Activated B cell treated with CpG ODN at 0.5 μM for 24 hours (primary cell): Measurements from ENCODE around the gene ASCL2. TPM values are rescaled to one million over a fixed set of nuclear protein-coding genes. Genes with fewer than 3 reads are reported as not detected.

Experiments used
- ATAC-seq: fragments of 200-7000 bp; cut with Tn5 transposase; one replicate; pipeline ENCODE4 v1.10.0; 2021; ENCODE audit warnings: low read depth, mild to moderate bottlenecking, moderate library complexity
- CTCF ChIA-PET: fragments of 350-600 bp; sonication (Branson Sonifier 250); formaldehyde crosslinking; loops from one replicate; lab custom pipeline; 2021; ENCODE audit warnings: antibody characterized with exemption; lab: Charles Lee
- POLR2A ChIA-PET: fragments of 350-600 bp; sonication (Branson Sonifier 250); formaldehyde crosslinking; loops from one replicate; lab custom pipeline; 2021; ENCODE audit warnings: antibody characterized with exemption; lab: Charles Lee
- DNase-seq: peaks from one replicate; pipeline ENCODE4 v3.0.0; 2022
- H3K27ac Mint-ChIP-seq: one replicate; pipeline ENCODE4 v1.8.0; 2020; ENCODE audit warnings: mixed read lengths
- H3K27me3 Mint-ChIP-seq: one replicate; pipeline ENCODE4 v1.8.0; 2021; ENCODE audit warnings: mixed read lengths
- H3K36me3 Mint-ChIP-seq: one replicate; pipeline ENCODE4 v1.8.0; 2021; ENCODE audit warnings: low read depth, mixed read lengths
- H3K4me1 Mint-ChIP-seq: one replicate; pipeline ENCODE4 v1.8.0; 2021; ENCODE audit warnings: mixed read lengths
- H3K4me3 Mint-ChIP-seq: one replicate; pipeline ENCODE4 v1.8.0; 2020; ENCODE audit warnings: mild to moderate bottlenecking, mixed read lengths
- H3K9me3 Mint-ChIP-seq: one replicate; pipeline ENCODE4 v1.8.0; 2020; ENCODE audit warnings: mixed read lengths
- CTCF ChIP-seq: fragments of 200-600 bp; IDR thresholded peaks from one replicate; pipeline ENCODE4 v1.8.0; 2022; ENCODE audit warnings: antibody characterized with exemption, mild to moderate bottlenecking
- intact Hi-C: fragments of 100-400 bp; cut with micrococcal nuclease; formaldehyde crosslinking; loops from one replicate; pipeline ENCODE4 v1.15.1; 2024
- total RNA-seq: library from RNA; stranded (reverse); gene quantifications from 2 replicates; pipeline ENCODE4 v1.2.3, GENCODE V29; 2022

The ASCL2 gene
- total RNA-seq, 1 donor from 2014 or later: 1.3 TPM

GRCh38 chr11:2249189-2249916 lies 21.0 kb downstream of the ASCL2 start:
- no peak for DNase-seq
- H3K9me3 Mint-ChIP-seq: no peaks in the 10 kb centered on the region
- no peak for TF ChIP-seq CTCF
- ChIA-PET POLR2A (no interaction called here), CTCF (no interaction called here)
- peaks cover 11% of the 10 kb centered on the region for H3K27me3 Mint-ChIP-seq
- intact Hi-C loops: no loop called here
- H3K4me3 Mint-ChIP-seq: no peak overlapping the region
- ATAC-seq: no peak
- no peaks in the 10 kb centered on the region for H3K36me3 Mint-ChIP-seq
- no peaks in the 10 kb centered on the region for H3K4me1 Mint-ChIP-seq
- no peak overlapping the region for H3K27ac Mint-ChIP-seq

- intact Hi-C loops: no loop called here
- H3K36me3 Mint-ChIP-seq: no peaks in the 10 kb centered on the region
- no peak for TF ChIP-seq CTCF
- no peaks in the 10 kb centered on the region for H3K4me1 Mint-ChIP-seq
- CTCF ChIA-PET: no interaction called here
- no peak overlapping the region for H3K27ac Mint-ChIP-seq
- H3K27me3 Mint-ChIP-seq: peaks cover 16% of the 10 kb centered on the region
- no peaks in the 10 kb centered on the region for H3K9me3 Mint-ChIP-seq
- DNase-seq (no peak), ATAC-seq (no peak)
- H3K4me3 Mint-ChIP-seq: no peak overlapping the region
- POLR2A ChIA-PET: no interaction called here
Measured at GRCh38 chr11:2248762-2249161, 21.6 kb downstream of the ASCL2 start.

GRCh38 chr11:2248242-2248641 lies 22.1 kb downstream of the ASCL2 start:
- CTCF ChIA-PET: no interaction called here

GRCh38 chr11:2247496-2247895 lies 22.9 kb downstream of the ASCL2 start:
- POLR2A ChIA-PET: no interaction called here
- Mint-ChIP-seq H3K9me3 (peaks cover 4% of the 10 kb centered on the region), H3K27ac (no peak overlapping the region), H3K27me3 (peaks cover 16% of the 10 kb centered on the region), H3K36me3 (no peaks in the 10 kb centered on the region), H3K4me3 (no peak overlapping the region), H3K4me1 (no peaks in the 10 kb centered on the region)
- no peak for TF ChIP-seq CTCF
- intact Hi-C loops: no loop called here
- DNase-seq: no peak
- CTCF ChIA-PET: no interaction called here
- ATAC-seq: no peak

More at GRCh38 chr11:2248242-2248641, 22.1 kb downstream of the ASCL2 start:
- POLR2A ChIA-PET: no interaction called here
- H3K27ac Mint-ChIP-seq: no peak overlapping the region
- H3K4me3 Mint-ChIP-seq: no peak overlapping the region
- intact Hi-C loops: no loop called here
- no peaks in the 10 kb centered on the region for H3K36me3 Mint-ChIP-seq
- ATAC-seq: no peak
- peaks cover 16% of the 10 kb centered on the region for H3K27me3 Mint-ChIP-seq
- TF ChIP-seq CTCF: no peak
- no peaks in the 10 kb centered on the region for H3K9me3 Mint-ChIP-seq
- H3K4me1 Mint-ChIP-seq: no peaks in the 10 kb centered on the region
- DNase-seq: no peak

GRCh38 chr11:2240834-2241233 lies 29.6 kb downstream of the ASCL2 start:
- intact Hi-C loops: no loop called here
- POLR2A ChIA-PET: no interaction called here
- no peak overlapping the region for H3K4me3 Mint-ChIP-seq
- no peak for ATAC-seq
- H3K36me3 Mint-ChIP-seq: no peaks in the 10 kb centered on the region
- peaks cover 12% of the 10 kb centered on the region for H3K9me3 Mint-ChIP-seq
- DNase-seq: no peak
- TF ChIP-seq CTCF: no peak
- no peaks in the 10 kb centered on the region for H3K4me1 Mint-ChIP-seq
- H3K27me3 Mint-ChIP-seq: peaks cover 19% of the 10 kb centered on the region
- CTCF ChIA-PET: no interaction called here
- no peak overlapping the region for H3K27ac Mint-ChIP-seq
